Measurements from ENCODE around the gene SH2D2A. TPM values are rescaled to one million over a fixed set of nuclear protein-coding genes. Genes with fewer than 3 reads are reported as not detected.

Gene SH2D2A
- total RNA-seq, 4 donors from 2014 or later = 2.2 to 6.5 (median 3.7) TPM

DNA sequence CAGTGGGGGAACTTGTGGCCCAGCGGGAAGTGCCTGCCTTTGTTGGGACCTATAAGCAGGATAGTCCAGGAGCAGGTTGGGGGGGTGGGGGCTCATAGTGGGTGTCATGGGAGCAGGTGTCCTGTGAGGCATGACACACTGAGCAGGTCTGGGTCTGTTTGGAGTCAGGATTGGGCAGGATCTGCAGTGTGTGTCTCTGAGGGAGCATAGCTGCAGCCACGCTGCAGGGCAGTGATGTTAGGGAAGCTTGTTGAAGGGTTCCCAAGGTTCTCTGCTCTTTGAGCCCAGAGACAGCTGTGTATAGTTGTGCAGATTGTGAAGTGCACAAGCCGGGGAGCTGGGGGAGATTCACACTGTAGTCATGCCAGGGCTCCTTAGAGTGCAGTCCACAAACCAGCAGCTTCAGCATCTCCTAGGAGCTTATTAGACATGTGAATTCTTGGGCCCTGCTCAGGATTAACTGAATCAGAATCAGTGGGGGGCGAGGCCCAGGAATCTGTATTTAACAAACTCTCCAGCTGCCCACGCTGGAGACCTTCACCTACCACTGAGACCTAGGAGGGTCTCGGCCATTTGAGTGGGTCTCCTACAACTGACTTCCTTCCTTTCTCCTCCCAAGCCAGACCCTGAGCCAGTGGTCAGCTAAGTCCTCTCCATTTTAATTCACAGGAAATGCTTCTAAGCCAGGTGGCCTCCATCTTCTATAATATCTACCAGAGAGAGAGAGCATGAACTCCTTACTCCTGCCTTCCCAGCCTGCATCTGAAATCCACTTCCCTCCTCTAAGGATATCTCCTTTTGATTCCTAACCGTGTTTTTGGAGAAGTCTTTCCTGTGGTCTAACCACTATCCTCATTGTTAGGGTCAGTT, 31.2 kb upstream of the SH2D2A start:
- no peak for DNase-seq (ENCODE audit: low spot score)
- TF ChIP-seq, protein P1, sequence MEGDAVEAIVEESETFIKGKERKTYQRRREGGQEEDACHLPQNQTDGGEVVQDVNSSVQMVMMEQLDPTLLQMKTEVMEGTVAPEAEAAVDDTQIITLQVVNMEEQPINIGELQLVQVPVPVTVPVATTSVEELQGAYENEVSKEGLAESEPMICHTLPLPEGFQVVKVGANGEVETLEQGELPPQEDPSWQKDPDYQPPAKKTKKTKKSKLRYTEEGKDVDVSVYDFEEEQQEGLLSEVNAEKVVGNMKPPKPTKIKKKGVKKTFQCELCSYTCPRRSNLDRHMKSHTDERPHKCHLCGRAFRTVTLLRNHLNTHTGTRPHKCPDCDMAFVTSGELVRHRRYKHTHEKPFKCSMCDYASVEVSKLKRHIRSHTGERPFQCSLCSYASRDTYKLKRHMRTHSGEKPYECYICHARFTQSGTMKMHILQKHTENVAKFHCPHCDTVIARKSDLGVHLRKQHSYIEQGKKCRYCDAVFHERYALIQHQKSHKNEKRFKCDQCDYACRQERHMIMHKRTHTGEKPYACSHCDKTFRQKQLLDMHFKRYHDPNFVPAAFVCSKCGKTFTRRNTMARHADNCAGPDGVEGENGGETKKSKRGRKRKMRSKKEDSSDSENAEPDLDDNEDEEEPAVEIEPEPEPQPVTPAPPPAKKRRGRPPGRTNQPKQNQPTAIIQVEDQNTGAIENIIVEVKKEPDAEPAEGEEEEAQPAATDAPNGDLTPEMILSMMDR (IDR thresholded peaks at IDR 0.05) = no peak
- ATAC-seq (ENCODE audit: low FRiP score) = no peak

DNA sequence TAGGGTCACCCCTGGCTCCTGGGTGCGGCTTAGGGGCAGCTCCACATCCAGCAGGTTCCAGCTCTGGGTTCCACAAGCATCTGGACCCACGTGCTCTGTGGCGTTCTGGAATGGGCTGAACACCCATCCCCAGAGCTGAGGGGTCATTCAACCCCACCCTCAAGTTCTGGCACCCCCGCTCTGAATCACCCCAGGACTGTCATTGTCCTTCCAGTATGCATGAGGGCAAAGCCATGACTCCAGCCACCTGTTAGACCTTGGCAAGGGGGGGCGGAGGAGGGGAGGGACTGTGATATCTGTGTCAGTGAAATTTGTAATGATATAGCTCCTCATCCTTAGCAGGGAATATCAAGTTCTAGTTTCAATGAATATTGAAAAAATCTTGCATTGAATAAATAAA, 30.0 kb upstream of the SH2D2A start:
- TF ChIP-seq, protein P1 (IDR thresholded peaks at IDR 0.05) = no peak
- ATAC-seq (ENCODE audit: low FRiP score) (no peak), DNase-seq (ENCODE audit: low spot score) (no peak)

DNA sequence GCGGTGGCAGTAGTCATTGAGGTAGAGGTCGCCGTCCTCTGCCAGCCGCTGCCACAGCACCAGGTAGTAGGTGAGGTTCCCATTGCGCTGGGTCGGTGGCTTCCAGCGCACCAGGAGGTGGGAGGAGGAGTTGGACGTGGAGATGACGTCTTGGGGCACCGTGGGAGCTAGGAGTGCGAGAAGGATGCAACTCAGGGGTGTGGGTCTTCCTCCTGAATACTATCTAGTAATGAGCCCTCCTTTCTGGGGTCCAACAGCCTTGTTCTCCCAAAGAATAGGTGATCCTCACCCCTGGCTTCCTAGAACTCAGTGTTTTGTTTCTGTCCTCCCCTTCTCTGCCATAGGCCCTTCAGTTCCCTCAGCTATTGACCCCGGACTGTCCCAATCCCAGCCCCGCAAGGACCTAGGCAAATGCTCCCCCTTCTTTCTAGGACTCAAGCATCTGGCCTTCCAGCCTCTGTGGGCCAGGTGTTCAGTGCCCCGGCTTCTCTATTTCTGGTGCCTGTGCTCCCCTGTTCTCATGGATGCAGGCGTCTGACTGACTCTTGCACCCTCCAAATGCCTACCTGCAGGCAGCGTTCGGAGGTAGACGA, 29.4 kb upstream of the SH2D2A start:
- DNase-seq (ENCODE audit: low spot score) (no peak), ATAC-seq (ENCODE audit: low FRiP score) (no peak)
- TF ChIP-seq, protein P1 (IDR thresholded peaks at IDR 0.05) = no peak

DNA sequence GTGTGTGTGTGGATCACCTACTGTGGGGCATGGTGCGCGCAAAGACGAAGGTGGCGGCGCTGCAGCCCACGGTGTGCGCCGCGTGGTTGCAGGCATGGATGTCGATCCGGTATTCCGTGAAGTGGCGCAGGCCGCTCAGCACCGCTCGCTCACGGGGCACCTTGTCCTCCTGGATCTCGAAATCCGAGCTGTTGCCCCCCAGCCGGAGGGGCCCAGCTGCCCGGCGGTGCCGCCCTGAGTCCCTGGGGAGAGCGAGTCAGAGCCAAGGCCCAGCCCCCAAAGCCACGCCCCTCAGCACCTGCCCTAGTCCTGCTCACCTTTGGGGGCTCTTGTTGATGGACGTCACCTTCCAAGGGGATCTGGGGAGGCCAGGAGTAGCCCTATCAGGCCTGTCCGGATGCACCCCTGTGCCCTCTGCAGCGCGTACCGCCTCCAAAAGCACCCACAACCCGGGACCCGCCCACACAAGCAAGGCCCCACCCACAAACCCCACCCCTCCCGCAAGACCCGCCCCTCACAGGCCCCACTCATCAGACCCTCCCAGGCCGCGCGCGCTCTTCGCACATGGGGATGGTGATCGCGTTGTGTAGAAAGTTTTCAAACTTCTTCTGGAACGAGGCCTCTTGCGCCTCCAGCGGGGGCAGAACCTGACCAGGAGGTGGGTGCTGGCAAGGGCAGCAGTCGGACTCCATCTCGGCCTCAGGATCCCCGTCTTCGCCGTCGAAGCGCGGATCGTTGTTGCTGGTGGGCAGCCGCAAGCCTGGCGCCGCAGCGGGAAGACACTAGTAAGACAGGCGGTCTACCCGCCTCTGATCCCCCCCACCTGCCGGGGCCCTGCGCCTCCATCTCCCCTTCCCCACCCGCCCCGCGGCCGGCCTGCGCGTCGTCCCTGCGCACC, 28.7 kb upstream of the SH2D2A start:
- TF ChIP-seq, protein P1 (IDR thresholded peaks at IDR 0.05) = no peak
- ATAC-seq (ENCODE audit: low FRiP score) (no peak), DNase-seq (ENCODE audit: low spot score) (no peak)

DNA sequence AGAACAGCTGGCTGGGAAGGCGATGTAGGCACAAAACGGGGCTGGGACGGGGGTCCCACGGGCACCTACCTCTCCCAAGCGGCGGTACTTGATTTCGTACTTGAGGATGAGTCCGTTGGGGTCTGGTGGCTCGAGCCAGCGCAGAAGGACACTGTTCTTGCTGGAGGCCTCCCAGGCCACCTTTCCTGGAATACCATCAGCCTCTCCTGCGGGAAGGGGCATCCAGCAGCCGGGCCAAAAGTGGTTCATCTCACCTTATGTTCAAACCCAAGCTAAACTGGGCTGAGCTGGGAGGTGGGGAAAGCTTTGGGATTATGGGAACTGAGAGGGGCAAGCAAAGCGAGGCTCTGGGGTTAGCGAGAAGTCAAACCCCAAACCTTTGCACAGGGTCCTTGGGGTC, 28.0 kb upstream of the SH2D2A start:
- DNase-seq (ENCODE audit: low spot score) (no peak), ATAC-seq (ENCODE audit: low FRiP score) (no peak)
- TF ChIP-seq, protein P1 (IDR thresholded peaks at IDR 0.05) = no peak

DNA sequence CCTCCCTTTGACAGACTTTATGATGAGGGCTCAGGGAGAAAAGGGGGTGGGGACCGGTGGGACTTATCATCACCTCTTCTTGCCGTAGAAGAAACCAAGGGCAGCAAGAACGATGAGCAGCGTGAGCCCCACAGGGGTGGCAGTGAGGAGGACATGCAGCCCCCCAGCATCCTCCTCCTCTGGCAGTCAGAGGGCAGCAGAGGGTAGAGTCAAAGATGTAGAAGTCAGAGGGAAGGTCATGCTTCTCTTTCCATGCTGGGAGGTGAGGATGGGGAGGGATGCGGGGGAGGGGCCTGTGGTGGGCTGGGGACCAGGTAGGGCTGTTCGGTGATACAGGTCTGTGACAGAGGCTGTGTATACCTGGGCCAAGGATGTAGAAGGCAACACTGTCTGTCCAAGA, 27.5 kb upstream of the SH2D2A start:
- ATAC-seq (ENCODE audit: low FRiP score) = no peak
- TF ChIP-seq, protein P1 (IDR thresholded peaks at IDR 0.05) = no peak
- DNase-seq (ENCODE audit: low spot score) = no peak

Data from omental fat pad (tissue), 4 donors.